Ishikawa (cell line): ENCODE results near the gene FBLN1.

Experiments used
- CEBPB ChIP-seq: IDR thresholded peaks from 2 replicates; pipeline ENCODE4 v1.6.1; 2012
- CREB1 ChIP-seq: IDR thresholded peaks from 2 replicates; pipeline ENCODE4 v1.6.1; 2012; ENCODE audit warnings: low read depth
- EGR1 ChIP-seq: IDR thresholded peaks from 2 replicates; pipeline ENCODE4 v1.6.1; 2012
- EP300 ChIP-seq: IDR thresholded peaks from 2 replicates; pipeline ENCODE4 v1.6.1; 2012; ENCODE audit warnings: borderline replicate concordance
- FOXM1 ChIP-seq: IDR thresholded peaks from 2 replicates; pipeline ENCODE4 v1.6.1; 2012; ENCODE audit warnings: low read depth, borderline replicate concordance
- MAX ChIP-seq: IDR thresholded peaks from 2 replicates; pipeline ENCODE4 v1.6.1; 2012
- NFIC ChIP-seq: IDR thresholded peaks from 2 replicates; pipeline ENCODE4 v1.6.1; 2012
- RAD21 ChIP-seq: IDR thresholded peaks from 2 replicates; pipeline ENCODE4 v1.6.1; 2012; ENCODE audit warnings: low read depth
- REST ChIP-seq: IDR thresholded peaks from 2 replicates; pipeline ENCODE4 v1.6.1; 2012; ENCODE audit warnings: low read depth, mild to moderate bottlenecking
- TAF1 ChIP-seq: IDR thresholded peaks from 2 replicates; pipeline ENCODE4 v1.6.1; 2012; ENCODE audit warnings: low read depth, mild to moderate bottlenecking
- TCF12 ChIP-seq: IDR thresholded peaks from 2 replicates; pipeline ENCODE4 v1.6.1; 2012; ENCODE audit warnings: low read depth
- TEAD4 ChIP-seq: IDR thresholded peaks from 2 replicates; pipeline ENCODE4 v1.6.1; 2012
- YY1 ChIP-seq: IDR thresholded peaks from 2 replicates; pipeline ENCODE4 v1.6.1; 2012; ENCODE audit warnings: low read depth
- ZBTB7A ChIP-seq: IDR thresholded peaks from 2 replicates; pipeline ENCODE4 v1.6.1; 2012; ENCODE audit warnings: low read depth
- TF ChIP-seq, protein P1 (sequence below): IDR thresholded peaks from 2 replicates; pipeline ENCODE4 v1.6.1; 2012

The FBLN1 gene

GRCh38 chr22:45608763-45609180 is 106.1 kb downstream of the FBLN1 start:
- TF ChIP-seq RAD21: no peak
- TF ChIP-seq FOXM1: no peak

GRCh38 chr22:45612451-45612901 is 109.8 kb downstream of the FBLN1 start:
- TF ChIP-seq TCF12 (no peak), FOXM1 (no peak), TEAD4 (no peak), YY1 (no peak), RAD21 (no peak), ZBTB7A (no peak)

DNA sequence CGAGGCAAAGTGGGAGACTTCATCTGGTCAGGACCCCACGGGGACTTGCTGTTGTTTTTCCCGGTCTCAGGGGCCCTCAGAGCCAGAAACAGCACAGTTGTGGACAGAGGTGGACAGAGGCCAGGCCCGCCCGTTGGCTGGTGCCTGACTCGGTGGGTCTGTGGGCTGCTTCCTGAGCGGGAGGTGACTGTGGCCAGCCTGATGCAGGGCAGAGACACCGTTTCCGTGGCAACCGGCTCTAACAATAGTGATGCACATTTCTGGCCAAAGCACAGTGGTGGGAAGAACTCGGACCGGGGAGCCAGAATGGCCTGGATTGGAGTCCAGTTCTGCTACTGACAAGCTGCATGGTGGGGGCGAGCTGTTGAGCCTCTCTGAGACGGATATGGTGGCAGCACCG is 110.3 kb downstream of the FBLN1 start:
- TF ChIP-seq REST: no peak
- no peak for TF ChIP-seq TEAD4
- no peak for TF ChIP-seq RAD21
- TF ChIP-seq FOXM1: no peak
- no peak for TF ChIP-seq TCF12
- no peak for TF ChIP-seq ZBTB7A
- no peak for TF ChIP-seq MAX
- TF ChIP-seq CREB1: no peak
- TF ChIP-seq CEBPB: no peak
- no peak for TF ChIP-seq NFIC
- no peak for TF ChIP-seq EGR1
- TF ChIP-seq YY1: no peak
- no peak for TF ChIP-seq TAF1
- TF ChIP-seq, protein P1, sequence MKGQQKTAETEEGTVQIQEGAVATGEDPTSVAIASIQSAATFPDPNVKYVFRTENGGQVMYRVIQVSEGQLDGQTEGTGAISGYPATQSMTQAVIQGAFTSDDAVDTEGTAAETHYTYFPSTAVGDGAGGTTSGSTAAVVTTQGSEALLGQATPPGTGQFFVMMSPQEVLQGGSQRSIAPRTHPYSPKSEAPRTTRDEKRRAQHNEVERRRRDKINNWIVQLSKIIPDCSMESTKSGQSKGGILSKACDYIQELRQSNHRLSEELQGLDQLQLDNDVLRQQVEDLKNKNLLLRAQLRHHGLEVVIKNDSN: no peak
- no peak for TF ChIP-seq EP300

DNA sequence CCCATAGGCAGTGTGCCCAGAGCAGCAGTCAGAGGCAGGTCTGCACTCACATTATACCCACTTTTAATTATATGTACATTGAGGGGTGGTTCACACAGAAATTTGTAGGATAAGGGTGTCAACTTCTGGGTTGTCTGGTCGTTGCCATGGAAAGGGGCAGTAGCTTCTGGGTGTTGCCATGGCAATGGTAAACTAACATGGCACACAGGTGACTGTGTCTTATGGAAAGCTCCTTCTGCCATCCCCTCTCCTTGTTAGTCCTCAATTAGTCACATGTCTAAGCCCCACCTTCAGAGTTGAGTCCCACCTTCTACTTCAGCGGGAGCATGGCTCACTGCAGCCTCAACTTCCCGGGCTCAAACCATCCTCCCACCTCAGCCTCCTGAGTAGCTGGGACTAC is 112.7 kb downstream of the FBLN1 start:
- TF ChIP-seq, protein P1: no peak
- no peak for TF ChIP-seq TEAD4
- TF ChIP-seq TCF12: no peak
- no peak for TF ChIP-seq CEBPB
- TF ChIP-seq MAX: no peak
- TF ChIP-seq REST: no peak
- TF ChIP-seq CREB1: no peak
- TF ChIP-seq FOXM1: no peak
- TF ChIP-seq EP300: no peak
- TF ChIP-seq NFIC: no peak
- TF ChIP-seq RAD21: no peak
- TF ChIP-seq ZBTB7A: no peak
- TF ChIP-seq TAF1: no peak
- TF ChIP-seq YY1: no peak
- no peak for TF ChIP-seq EGR1

DNA sequence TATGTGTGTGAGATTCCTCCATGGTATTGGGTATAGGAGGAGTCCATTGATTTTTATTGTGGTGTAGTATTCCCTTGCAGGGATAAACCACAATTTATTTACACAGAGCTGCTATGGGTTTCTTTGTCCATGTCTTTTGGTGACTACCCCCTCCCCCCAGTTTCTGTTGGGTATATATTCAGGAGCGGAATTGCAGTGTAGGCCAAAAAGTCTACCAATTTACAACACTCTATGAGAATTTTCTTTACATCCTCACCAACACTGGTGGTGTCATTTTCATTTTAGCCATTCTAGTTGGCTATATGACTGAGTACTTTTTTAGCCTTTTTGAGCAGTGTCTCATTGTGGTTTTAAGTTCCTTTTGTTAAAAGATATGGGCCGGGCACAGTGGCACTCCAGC is 113.7 kb downstream of the FBLN1 start:
- TF ChIP-seq, protein P1: no peak
- TF ChIP-seq REST (no peak), TEAD4 (no peak), YY1 (no peak), CREB1 (no peak), EGR1 (no peak)
